C4-2B (cell line): Measurements from ENCODE around the gene TEX50.
"Not testable (repeated sequence)": the region's sequence is repeated elsewhere in the genome, so short reads cannot be mapped to it uniquely, and the experiment has no call there.

Source experiments
- H3K27ac ChIP-seq: fragments of 450-650 bp; 2 replicates; pipeline ENCODE4 v1.5.1; 2017
- ZFX ChIP-seq: fragments of 450-650 bp; IDR thresholded peaks from 2 replicates; pipeline ENCODE4 v1.6.1; 2017
- TF ChIP-seq, protein P1 (sequence below): fragments of 450-650 bp; conservative IDR thresholded peaks from 2 replicates; pipeline ENCODE4 v1.5.1; 2017; ENCODE audit warnings: mild to moderate bottlenecking

TEX50 gene

DNA sequence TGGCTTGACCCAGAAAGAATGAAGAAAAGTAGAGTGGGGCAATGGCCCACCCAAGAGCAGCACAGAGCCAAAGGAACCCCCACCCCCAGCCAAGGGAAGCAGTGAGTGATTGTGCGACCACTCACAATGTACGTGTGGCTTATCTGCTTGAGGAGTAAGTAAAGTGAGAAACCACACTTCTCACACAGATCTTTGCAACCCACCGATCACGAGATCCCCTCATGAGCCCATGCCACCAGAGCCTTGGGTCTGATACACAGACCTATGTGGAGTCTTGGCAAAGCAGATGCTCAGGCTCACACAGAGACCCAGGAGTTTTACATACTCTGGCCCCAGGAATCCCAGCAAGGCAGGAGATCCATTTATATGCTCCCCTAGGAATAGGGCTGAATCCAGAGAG is 18.3 kb upstream of the TEX50 start:
- H3K27ac ChIP-seq: no peak overlapping the region
- TF ChIP-seq, protein P1, sequence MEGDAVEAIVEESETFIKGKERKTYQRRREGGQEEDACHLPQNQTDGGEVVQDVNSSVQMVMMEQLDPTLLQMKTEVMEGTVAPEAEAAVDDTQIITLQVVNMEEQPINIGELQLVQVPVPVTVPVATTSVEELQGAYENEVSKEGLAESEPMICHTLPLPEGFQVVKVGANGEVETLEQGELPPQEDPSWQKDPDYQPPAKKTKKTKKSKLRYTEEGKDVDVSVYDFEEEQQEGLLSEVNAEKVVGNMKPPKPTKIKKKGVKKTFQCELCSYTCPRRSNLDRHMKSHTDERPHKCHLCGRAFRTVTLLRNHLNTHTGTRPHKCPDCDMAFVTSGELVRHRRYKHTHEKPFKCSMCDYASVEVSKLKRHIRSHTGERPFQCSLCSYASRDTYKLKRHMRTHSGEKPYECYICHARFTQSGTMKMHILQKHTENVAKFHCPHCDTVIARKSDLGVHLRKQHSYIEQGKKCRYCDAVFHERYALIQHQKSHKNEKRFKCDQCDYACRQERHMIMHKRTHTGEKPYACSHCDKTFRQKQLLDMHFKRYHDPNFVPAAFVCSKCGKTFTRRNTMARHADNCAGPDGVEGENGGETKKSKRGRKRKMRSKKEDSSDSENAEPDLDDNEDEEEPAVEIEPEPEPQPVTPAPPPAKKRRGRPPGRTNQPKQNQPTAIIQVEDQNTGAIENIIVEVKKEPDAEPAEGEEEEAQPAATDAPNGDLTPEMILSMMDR: no peak
- TF ChIP-seq ZFX: no peak

DNA sequence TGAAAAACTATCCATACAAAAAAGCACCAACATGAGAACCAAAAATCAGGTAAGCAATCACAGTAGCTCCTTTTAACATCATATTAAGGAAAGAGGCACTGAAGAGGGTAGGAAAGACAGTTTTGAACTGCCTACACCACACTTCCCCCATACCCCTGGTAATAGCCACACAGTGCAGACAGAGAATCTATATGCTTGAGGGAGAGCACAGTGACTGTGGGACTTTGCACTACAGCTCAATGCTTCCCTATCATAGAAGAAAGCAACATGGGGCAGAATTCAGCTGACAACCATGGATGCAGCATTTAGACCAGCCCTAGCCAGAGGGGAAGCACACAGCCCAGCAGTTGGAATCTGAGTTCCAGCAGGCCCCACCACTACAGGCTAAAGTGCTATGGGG is 7.9 kb upstream of the TEX50 start:
- no peak overlapping the region for H3K27ac ChIP-seq
- TF ChIP-seq, protein P1: no peak
- TF ChIP-seq ZFX: no peak

DNA sequence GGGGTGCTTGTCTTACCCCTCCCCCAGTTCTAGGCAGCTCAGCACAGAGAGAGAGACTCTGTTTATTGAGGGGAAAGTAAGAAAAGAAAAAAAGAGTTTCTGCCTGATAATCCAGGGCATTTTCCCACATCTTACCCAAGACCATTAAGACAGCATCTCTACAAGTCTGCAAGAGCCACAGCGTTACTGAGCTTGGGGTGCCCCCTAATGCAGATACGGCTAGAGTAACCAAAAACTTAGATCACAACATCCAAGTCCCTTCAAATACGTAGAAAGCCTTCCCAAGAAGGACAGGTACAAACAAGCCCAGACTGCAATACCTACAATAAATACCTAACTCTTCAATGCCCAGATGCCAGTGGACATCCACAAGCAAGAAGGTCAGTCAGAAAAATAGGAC is 6.2 kb upstream of the TEX50 start:
- no peak overlapping the region for H3K27ac ChIP-seq
- no peak for TF ChIP-seq ZFX
- TF ChIP-seq, protein P1: no peak

DNA sequence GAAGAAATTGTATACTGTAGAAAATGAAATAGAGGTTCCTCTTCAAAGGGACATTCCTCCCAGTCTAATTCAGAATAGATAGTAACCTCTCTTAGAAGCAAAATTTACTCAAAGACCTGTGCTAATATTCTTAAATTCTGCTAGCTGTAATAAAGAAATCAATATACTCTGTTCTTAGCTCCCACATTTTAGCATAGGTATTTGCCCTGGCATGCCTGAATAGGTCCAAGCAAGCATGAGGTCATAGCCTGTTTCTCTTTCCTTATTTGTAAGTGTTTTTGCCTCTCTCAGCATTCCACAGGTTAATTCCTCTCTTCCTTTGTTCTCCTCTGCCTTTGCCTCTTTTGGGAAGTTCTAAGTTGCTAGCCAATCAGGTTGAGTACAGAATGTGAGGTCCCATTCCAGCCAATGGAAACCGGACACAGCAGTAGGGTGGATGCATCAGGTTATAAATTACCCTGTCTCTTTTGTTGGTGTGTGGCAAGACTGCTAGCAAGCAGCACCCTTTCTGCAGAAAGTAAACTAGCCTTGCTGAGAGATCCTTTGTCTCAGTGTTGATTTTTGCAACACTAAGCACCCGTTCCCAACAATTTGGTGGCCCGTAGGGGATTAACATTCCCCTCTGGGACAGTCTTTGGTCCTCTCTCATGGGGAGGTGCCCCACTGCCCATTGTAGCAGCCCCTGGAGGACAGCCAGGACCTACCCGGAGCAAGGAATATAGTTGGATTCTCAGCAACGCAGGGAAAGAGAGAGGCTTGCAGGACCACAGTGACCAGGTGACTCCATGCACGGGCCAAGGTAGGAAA is 2.3 kb downstream of the TEX50 start:
- not testable (repeated sequence) for H3K27ac ChIP-seq

DNA sequence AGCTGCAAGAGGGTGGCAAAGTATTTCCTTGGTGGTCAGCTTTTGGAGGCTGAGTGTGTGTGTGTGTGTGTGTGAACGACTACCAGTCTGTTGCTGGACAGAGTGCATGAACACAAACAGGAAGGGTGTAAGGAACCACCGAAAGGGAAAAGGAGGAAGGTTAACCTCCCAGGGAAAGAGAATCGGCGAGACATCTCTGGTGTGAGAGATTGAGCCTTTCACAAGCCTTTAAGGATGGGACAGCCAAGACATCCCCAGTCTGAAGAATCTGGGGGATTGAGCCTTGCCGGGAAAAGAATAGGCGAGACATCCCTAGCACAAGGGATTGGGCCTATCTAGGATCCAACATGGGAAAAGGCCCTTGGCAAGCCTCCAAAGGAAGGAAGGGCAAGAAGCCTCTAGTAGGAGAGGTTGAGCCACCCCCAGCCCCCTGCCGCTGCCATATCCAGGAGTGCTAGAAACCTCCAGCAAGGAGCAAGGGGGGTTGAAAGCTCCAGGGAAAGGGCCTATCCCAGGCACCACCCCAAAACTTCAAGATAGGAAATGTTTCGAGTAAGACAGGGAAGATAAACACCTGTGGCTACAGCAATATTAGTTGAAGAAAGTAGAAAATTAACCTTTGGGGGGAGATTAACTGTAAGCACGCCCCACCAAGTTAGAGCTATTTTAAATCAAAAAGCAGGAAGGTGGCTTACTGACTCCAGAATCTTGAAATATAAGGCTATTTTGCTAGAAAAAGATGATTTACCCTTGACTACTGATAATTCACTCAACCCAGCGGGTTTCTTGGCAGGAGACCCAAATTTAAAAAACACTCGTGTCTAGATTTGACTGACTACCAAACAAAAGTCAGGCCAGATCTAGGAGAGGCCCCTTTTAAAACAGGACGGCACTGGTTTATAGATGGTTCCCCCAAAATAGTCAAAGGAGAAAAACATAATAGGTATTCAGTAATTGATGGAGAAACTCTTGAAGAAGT is 3.2 kb downstream of the TEX50 start:
- no peak overlapping the region for H3K27ac ChIP-seq
- TF ChIP-seq ZFX: no peak
- TF ChIP-seq, protein P1: no peak

DNA sequence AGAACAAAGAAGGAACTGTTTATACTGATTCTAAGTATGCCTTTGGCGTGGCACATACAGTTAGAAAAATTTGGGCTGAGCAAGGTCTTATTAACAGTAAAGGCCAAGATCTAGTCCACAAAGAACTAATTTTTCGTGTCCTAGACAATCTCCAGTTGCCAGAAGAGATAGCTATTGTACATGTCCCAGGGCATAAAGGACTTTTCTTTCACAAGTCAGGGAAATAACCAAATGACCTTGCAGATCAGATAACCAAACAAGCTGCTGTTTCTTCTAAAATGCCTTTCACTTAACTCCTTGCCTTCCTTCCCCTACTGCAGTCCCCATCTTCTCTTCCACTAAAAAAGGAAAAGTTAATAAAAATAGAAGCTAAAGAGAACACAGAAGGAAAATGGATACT is 4.0 kb downstream of the TEX50 start:
- no peak overlapping the region for H3K27ac ChIP-seq
- no peak for TF ChIP-seq ZFX
- TF ChIP-seq, protein P1: no peak

DNA sequence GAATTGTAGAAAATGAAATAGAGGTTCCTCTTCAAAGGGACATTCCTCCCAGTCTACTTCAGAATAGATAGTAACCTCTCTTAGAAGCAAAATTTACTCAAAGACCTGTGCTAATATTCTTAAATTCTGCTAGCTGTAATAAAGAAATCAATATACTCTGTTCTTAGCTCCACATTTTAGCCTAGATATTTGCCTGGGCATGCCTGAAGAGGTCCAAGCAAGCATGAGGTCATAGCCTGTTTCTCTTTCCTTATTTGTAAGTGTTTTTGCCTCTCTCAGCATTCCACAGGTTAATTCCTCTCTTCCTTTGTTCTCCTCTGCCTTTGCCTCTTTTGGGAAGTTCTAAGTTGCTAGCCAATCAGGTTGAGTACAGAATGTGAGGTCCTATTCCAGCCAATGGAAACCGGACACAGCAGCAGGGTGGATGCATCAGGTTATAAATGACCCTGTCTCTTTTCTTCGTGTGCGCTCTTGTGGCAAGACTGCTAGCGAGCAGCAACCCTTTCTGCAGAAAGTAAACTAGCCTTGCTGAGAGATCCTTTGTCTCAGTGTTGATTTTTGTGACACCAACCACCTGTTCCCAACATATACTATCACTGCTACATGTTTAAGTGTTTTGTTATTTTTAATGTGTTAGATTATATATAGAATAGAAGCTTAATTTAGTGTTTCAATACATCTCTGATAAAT is 7.5 kb downstream of the TEX50 start:
- not testable (repeated sequence) for H3K27ac ChIP-seq

DNA sequence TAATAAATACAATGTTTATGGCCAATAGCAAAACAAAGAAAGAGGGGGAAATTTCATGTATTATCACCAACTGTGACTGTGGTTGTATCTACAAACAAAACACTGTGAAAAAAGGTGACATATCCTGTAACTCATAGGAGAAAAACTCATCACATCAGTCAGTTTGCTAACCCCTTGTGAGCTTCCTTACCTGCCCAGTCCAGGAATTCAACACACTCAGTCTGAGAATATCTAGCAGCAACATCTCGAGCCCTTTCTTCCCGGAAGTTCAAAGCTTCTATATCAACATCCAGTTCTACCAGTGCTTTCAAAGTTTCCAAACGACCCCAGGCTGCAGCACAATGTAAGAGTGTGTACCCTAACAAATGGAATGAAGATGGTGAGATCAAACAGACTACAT is 11.5 kb downstream of the TEX50 start:
- TF ChIP-seq ZFX: no peak
- TF ChIP-seq, protein P1: no peak
- no peak overlapping the region for H3K27ac ChIP-seq
